Measurements from ENCODE around the gene HAAO.

DNA sequence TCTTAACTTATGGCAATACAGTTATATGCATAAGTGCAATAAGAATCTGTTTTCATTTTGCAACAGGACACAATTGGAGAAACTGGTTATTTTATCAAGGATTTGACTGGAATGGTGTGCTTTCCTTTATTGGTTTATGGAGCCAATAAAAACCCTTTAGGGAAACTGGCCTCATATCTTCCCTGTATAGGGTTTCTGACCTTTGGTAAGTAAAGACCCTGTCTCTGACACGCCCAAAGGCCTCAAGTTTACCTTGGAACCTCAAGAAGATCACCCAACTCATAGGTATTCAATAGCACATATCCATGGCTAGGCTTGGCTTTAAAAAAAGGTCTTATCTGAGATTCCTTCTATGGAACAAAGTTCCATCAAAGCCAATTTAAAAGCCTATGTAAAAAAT is 11.2 kb downstream of the HAAO start:
- TF ChIP-seq FOXA1 (IDR thresholded peaks at IDR 0.05) (no peak), ELF4 (IDR thresholded peaks at IDR 0.05) (no peak), CTBP1 (IDR thresholded peaks at IDR 0.05; ENCODE audit: borderline replicate concordance) (no peak)
